ENCODE data around the gene ASCL2.
A peak's percentile ranks its signal among the peaks of the same experiment; 100 is the strongest.

The ASCL2 gene

GRCh38 chr11:2271077-2271326 is 614 bp upstream of the ASCL2 start:
- no peak overlapping the region for H3K4me3 ChIP-seq (replicated peaks; ENCODE audit: low read depth, low read length)
- TF ChIP-seq CTCF (IDR thresholded peaks at IDR 0.05; ENCODE audit: low read depth, low read length, missing control alignments), result no peak
- no peak for DNase-seq (ENCODE audit: extremely low read depth, low read depth)

- peak; percentile 12 for DNase-seq (ENCODE audit: extremely low read depth, low read depth)
- no peak overlapping the region for H3K4me3 ChIP-seq (replicated peaks; ENCODE audit: low read depth, low read length)
- TF ChIP-seq CTCF (IDR thresholded peaks at IDR 0.05; ENCODE audit: low read depth, low read length, missing control alignments), result no peak
Observed at GRCh38 chr11:2269601-2270321, 627 bp downstream of the ASCL2 start.

GRCh38 chr11:2268729-2269600 is 1.4 kb downstream of the ASCL2 start:
- no peak for DNase-seq (ENCODE audit: extremely low read depth, low read depth)
- TF ChIP-seq CTCF (IDR thresholded peaks at IDR 0.05; ENCODE audit: low read depth, low read length, missing control alignments), result no peak
- no peak overlapping the region for H3K4me3 ChIP-seq (replicated peaks; ENCODE audit: low read depth, low read length)

GRCh38 chr11:2267851-2268728 is 2.3 kb downstream of the ASCL2 start:
- DNase-seq (ENCODE audit: extremely low read depth, low read depth), result no peak
- TF ChIP-seq CTCF (IDR thresholded peaks at IDR 0.05; ENCODE audit: low read depth, low read length, missing control alignments), result no peak
- no peak overlapping the region for H3K4me3 ChIP-seq (replicated peaks; ENCODE audit: low read depth, low read length)

GRCh38 chr11:2267306-2267850 is 3.0 kb downstream of the ASCL2 start:
- no peak for TF ChIP-seq CTCF (IDR thresholded peaks at IDR 0.05; ENCODE audit: low read depth, low read length, missing control alignments)
- no peak overlapping the region for H3K4me3 ChIP-seq (replicated peaks; ENCODE audit: low read depth, low read length)
- no peak for DNase-seq (ENCODE audit: extremely low read depth, low read depth)

- no peak for DNase-seq (ENCODE audit: extremely low read depth, low read depth)
- TF ChIP-seq CTCF (IDR thresholded peaks at IDR 0.05; ENCODE audit: low read depth, low read length, missing control alignments), result no peak
- H3K4me3 ChIP-seq (replicated peaks; ENCODE audit: low read depth, low read length), result no peak overlapping the region
Observed at GRCh38 chr11:2266586-2267305, 3.6 kb downstream of the ASCL2 start.

Measured in HFF-Myc (cell line).